CMK (cell line): ENCODE measurements around the gene PLXNA2.

Source experiments
- DNase-seq: peaks from one replicate; pipeline ENCODE4 v3.0.0-alpha.2; 2010; ENCODE audit warnings: low read depth

Gene PLXNA2

GRCh38 chr1:208206092-208206698 lies 38.0 kb downstream of the PLXNA2 start:
- DNase-seq = no peak

GRCh38 chr1:208205216-208206013 lies 38.8 kb downstream of the PLXNA2 start:
- no peak for DNase-seq

- no peak for DNase-seq
These were observed 39.4 kb downstream of the PLXNA2 start for GRCh38 chr1:208204779-208205178.

- DNase-seq = no peak
These were observed 40.2 kb downstream of the PLXNA2 start for GRCh38 chr1:208203848-208204609.

- DNase-seq = no peak
These were observed 40.9 kb downstream of the PLXNA2 start for GRCh38 chr1:208203127-208203847.

- DNase-seq = no peak
These were observed 41.7 kb downstream of the PLXNA2 start for GRCh38 chr1:208202333-208202995.

- no peak for DNase-seq
These were observed 43.0 kb downstream of the PLXNA2 start for GRCh38 chr1:208201229-208201628.

- no peak for DNase-seq
These were observed 44.1 kb downstream of the PLXNA2 start for GRCh38 chr1:208200116-208200515.

GRCh38 chr1:208198236-208198635 lies 45.9 kb downstream of the PLXNA2 start:
- no peak for DNase-seq

GRCh38 chr1:208194944-208195343 lies 49.2 kb downstream of the PLXNA2 start:
- DNase-seq = no peak

- no peak for DNase-seq
These were observed 51.2 kb downstream of the PLXNA2 start for GRCh38 chr1:208192995-208193394.

- DNase-seq = no peak
These were observed 53.4 kb downstream of the PLXNA2 start for GRCh38 chr1:208190784-208191183.

- DNase-seq = no peak
These were observed 54.5 kb downstream of the PLXNA2 start for GRCh38 chr1:208189716-208190115.

- DNase-seq = no peak
These were observed 55.0 kb downstream of the PLXNA2 start for GRCh38 chr1:208189183-208189582.

GRCh38 chr1:208188607-208189006 lies 55.6 kb downstream of the PLXNA2 start:
- no peak for DNase-seq

- DNase-seq = no peak
These were observed 56.6 kb downstream of the PLXNA2 start for GRCh38 chr1:208187499-208188041.

GRCh38 chr1:208185801-208186231 lies 58.4 kb downstream of the PLXNA2 start:
- no peak for DNase-seq

- no peak for DNase-seq
These were observed 59.1 kb downstream of the PLXNA2 start for GRCh38 chr1:208184966-208185654.

- DNase-seq = no peak
These were observed 59.9 kb downstream of the PLXNA2 start for GRCh38 chr1:208183977-208184911.
